ENCODE results near the gene TNFRSF12A.
A peak's percentile ranks its signal among the peaks of the same experiment; 100 is the strongest.

The TNFRSF12A gene

GRCh38 chr16:3020247-3020603, at the start of gene TNFRSF12A:
Gene TNFRSF12A, plus strand, starts transcription at chr16:3020368. Its CDS starts 30 bp downstream, at chr16:3020398.
- peak within 1 kb of the TSS; percentile 99 for H3K27ac ChIP-seq
- TF ChIP-seq CTCF (conservative IDR thresholded peaks at IDR 0.05; ENCODE audit: low read depth), result no peak
- DNase-seq (ENCODE audit: low spot score), result peak; percentile 75
- POLR2A ChIA-PET (ENCODE audit: low non-redundant PET), result interaction anchor here (0.6 to 5.0 kb wide), 6 partner anchors 9 to 28 kb away, joined by 3 to 49 read pairs (median 7); no protein-coding TSS in a partner anchor
- CTCF ChIA-PET, result interaction anchor here (1.3 to 2.6 kb wide), 4 partner anchors 11 to 110 kb away, joined by 3 to 13 read pairs (median 8); no protein-coding TSS in a partner anchor

GRCh38 chr16:2970563-2970962, 49.6 kb upstream of the TNFRSF12A start:
- ChIA-PET CTCF (interaction anchor here (0.6 to 1.6 kb wide), 6 partner anchors 9 to 598 kb away, joined by 3 to 8 read pairs (median 4); partner anchors contain the start of gene TNFRSF12A), POLR2A (ENCODE audit: low non-redundant PET) (interaction anchor here (1.1 kb wide), 1 partner anchor 10 kb away, joined by 3 read pairs; the partner anchor contains the start of gene PKMYT1)
- no peak for DNase-seq (ENCODE audit: low spot score)
- peak overlapping the region; percentile 84 for H3K27ac ChIP-seq
- TF ChIP-seq CTCF (conservative IDR thresholded peaks at IDR 0.05; ENCODE audit: low read depth), result no peak

GRCh38 chr16:2971134-2971984, 48.8 kb upstream of the TNFRSF12A start:
- peak overlapping the region; percentile 84 for H3K27ac ChIP-seq
- ChIA-PET POLR2A (ENCODE audit: low non-redundant PET) (interaction anchor here (1.1 kb wide), 1 partner anchor 9 kb away, joined by 3 read pairs; the partner anchor contains the start of gene PKMYT1), CTCF (interaction anchor here (0.7 to 1.6 kb wide), 3 partner anchors 8 to 1081 kb away, joined by 3 to 8 read pairs (median 3); no protein-coding TSS in a partner anchor)
- no peak for DNase-seq (ENCODE audit: low spot score)
- TF ChIP-seq CTCF (conservative IDR thresholded peaks at IDR 0.05; ENCODE audit: low read depth), result no peak

GRCh38 chr16:2971985-2972784, 48.0 kb upstream of the TNFRSF12A start:
- TF ChIP-seq CTCF (conservative IDR thresholded peaks at IDR 0.05; ENCODE audit: low read depth), result no peak
- CTCF ChIA-PET, result interaction anchor here (0.6 to 0.9 kb wide), 4 partner anchors 9 to 1080 kb away, joined by 3 to 8 read pairs (median 4); no protein-coding TSS in a partner anchor
- H3K27ac ChIP-seq, result peak overlapping the region; percentile 84
- DNase-seq (ENCODE audit: low spot score), result no peak
- POLR2A ChIA-PET (ENCODE audit: low non-redundant PET), result no interaction called here

GRCh38 chr16:2973093-2973492, 47.1 kb upstream of the TNFRSF12A start:
- TF ChIP-seq CTCF (conservative IDR thresholded peaks at IDR 0.05; ENCODE audit: low read depth), result no peak
- CTCF ChIA-PET, result interaction anchor here (0.6 to 0.7 kb wide), 2 partner anchors 42 to 295 kb away, joined by 4 read pairs; no protein-coding TSS in a partner anchor

More at GRCh38 chr16:2973093-2973492, 47.1 kb upstream of the TNFRSF12A start:
- POLR2A ChIA-PET (ENCODE audit: low non-redundant PET), result interaction anchor here (0.6 kb wide), 1 partner anchor 14 kb away, joined by 5 read pairs; no protein-coding TSS in a partner anchor
- no peak for DNase-seq (ENCODE audit: low spot score)
- peak overlapping the region; percentile 84 for H3K27ac ChIP-seq

Data from RWPE1 (cell line).